Upper lobe of right lung (tissue), 1 donor: ENCODE results near the gene SESN3. TPM values are rescaled to one million over a fixed set of nuclear protein-coding genes. Genes with fewer than 3 reads are reported as not detected.
"Not testable (repeated sequence)": the region's sequence is repeated elsewhere in the genome, so short reads cannot be mapped to it uniquely, and the experiment has no call there.

Source experiments
- ATAC-seq: fragments of 200-7000 bp; cut with Tn5 transposase; one replicate; pipeline ENCODE4 v1.9.1; 2020; ENCODE audit warnings: mild to moderate bottlenecking, moderate library complexity
- DNase-seq: peaks from one replicate; pipeline ENCODE4 v3.0.0-alpha.2; 2020
- H3K27ac ChIP-seq: fragments of 200-600 bp; one replicate; pipeline ENCODE4 v1.8.0; 2022
- H3K27me3 ChIP-seq: fragments of 200-600 bp; one replicate; pipeline ENCODE4 v1.8.0; 2022; ENCODE audit warnings: mild to moderate bottlenecking
- H3K36me3 ChIP-seq: fragments of 200-600 bp; one replicate; pipeline ENCODE4 v1.8.0; 2022
- H3K4me1 ChIP-seq: fragments of 200-600 bp; one replicate; pipeline ENCODE4 v1.8.0; 2022
- H3K4me3 ChIP-seq: fragments of 200-600 bp; one replicate; pipeline ENCODE4 v1.8.0; 2022; ENCODE audit warnings: mild to moderate bottlenecking
- H3K9me3 ChIP-seq: fragments of 200-600 bp; one replicate; pipeline ENCODE4 v1.8.0; 2022
- CTCF ChIP-seq: fragments of 200-600 bp; IDR thresholded peaks from one replicate; pipeline ENCODE4 v1.8.0; 2022; ENCODE audit warnings: antibody characterized with exemption
- intact Hi-C: fragments of 100-400 bp; cut with DNase I; formaldehyde crosslinking; loops from one replicate; pipeline ENCODE4 v1.11.0; 2022
- long read RNA-seq: library from polyadenylated mRNA; unstranded; transcript quantifications from one replicate; pipeline ENCODE4 v2.0.0, GENCODE V29; 2021
- total RNA-seq: library from RNA; stranded (reverse); fragmentation: NEBNext Ultra II Directional; extraction: Animal tissue kit (Norgen Biotek cat#: 25700); gene quantifications from one replicate; pipeline ENCODE4 v1.2.1, GENCODE V29; 2021
- donor health status: DM: no; HTN: yes; CAD: no; lungs with severe emphysema.

Gene SESN3, protein sequence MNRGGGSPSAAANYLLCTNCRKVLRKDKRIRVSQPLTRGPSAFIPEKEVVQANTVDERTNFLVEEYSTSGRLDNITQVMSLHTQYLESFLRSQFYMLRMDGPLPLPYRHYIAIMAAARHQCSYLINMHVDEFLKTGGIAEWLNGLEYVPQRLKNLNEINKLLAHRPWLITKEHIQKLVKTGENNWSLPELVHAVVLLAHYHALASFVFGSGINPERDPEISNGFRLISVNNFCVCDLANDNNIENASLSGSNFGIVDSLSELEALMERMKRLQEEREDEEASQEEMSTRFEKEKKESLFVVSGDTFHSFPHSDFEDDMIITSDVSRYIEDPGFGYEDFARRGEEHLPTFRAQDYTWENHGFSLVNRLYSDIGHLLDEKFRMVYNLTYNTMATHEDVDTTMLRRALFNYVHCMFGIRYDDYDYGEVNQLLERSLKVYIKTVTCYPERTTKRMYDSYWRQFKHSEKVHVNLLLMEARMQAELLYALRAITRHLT
- 43.5 TPM for total RNA-seq
- long read RNA-seq, full-length matches to known transcripts, result 3 of 11 reads
- long read RNA-seq, partial matches to known transcripts, result 0 of 11 reads
- long read RNA-seq, other reads (novel, unspliced or antisense), result 8 of 11 reads

- intact Hi-C loops, result no loop called here
- ATAC-seq, result peak; percentile 98
Measured at GRCh38 chr11:95231127-95231880, at the start of gene SESN3. TSS of gene SESN3 (minus strand) at chr11:95231202. CDS start at chr11:95230860, 342 bp downstream.

DNA sequence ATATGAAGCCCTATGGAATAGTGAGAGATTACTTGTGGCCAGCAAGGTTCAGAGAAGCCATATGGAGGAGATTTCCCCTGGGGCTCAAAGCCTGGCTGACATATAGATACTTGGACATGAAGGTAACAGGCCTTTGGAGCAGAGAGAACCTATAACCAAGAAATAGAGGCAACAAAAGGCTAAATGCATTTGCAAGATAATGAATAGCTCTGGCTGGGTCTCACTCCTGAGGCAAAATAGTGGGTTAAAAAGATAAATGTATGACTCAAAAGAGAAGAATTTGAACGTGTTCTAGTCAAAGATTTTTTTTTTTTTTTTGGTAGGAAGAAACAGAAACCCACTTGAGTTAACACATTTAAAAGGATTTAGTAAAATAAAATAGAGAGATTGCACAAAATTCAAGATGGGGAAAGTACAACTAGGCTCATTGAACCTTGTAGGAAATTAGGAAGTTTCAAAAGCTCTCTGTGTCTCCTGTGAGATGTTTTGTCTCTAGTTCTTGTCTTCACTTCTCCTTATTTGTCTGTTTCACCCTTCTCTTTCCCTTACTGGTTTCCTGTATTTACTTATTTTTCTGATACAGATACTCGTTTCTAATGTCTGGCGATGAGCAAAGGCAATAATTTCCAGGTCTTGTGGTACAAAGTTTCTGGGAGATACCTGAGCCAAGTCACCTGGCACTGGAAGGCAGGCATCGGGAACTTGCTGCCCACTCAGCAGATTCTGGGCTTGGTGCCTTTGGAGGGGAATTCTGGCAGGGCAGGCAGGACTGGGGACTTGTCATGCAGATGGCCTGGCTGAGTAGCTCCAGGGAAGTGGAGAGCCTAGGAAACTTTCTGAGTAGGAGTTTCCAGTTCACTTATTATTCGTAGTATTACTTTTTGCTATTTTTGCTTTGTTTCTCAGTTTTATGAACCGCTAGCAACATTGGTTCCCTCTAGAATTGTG, 49.2 kb upstream of the SESN3 start:
- H3K36me3 ChIP-seq, result no peaks in the 10 kb centered on the region
- H3K9me3 ChIP-seq, result no peaks in the 10 kb centered on the region
- H3K27me3 ChIP-seq, result no peaks in the 10 kb centered on the region
- ATAC-seq, result peak; percentile 28
- no peak for TF ChIP-seq CTCF
- H3K4me1 ChIP-seq, result no peaks in the 10 kb centered on the region
- H3K27ac ChIP-seq, result no peak overlapping the region
- intact Hi-C loops, result no loop called here
- no peak for DNase-seq
- H3K4me3 ChIP-seq, result no peak overlapping the region

More at GRCh38 chr11:95231127-95231880, at the start of gene SESN3:
- Histone ChIP-seq H3K4me1 (peaks cover 22% of the 10 kb centered on the region), H3K9me3 (no peaks in the 10 kb centered on the region), H3K36me3 (no peaks in the 10 kb centered on the region), H3K27ac (peak within 1 kb of the TSS; percentile 87), H3K4me3 (peak within 1 kb of the TSS; percentile 81), H3K27me3 (no peaks in the 10 kb centered on the region)
- TF ChIP-seq CTCF, result no peak
- DNase-seq, result peak; percentile 99

GRCh38 chr11:95277868-95278267, 46.9 kb upstream of the SESN3 start:
- no peak for DNase-seq
- Histone ChIP-seq H3K4me1 (no peaks in the 10 kb centered on the region), H3K27ac (no peak overlapping the region), H3K27me3 (no peaks in the 10 kb centered on the region), H3K9me3 (no peaks in the 10 kb centered on the region), H3K36me3 (no peaks in the 10 kb centered on the region), H3K4me3 (no peak overlapping the region)
- no peak for ATAC-seq
- intact Hi-C loops, result no loop called here
- no peak for TF ChIP-seq CTCF

- H3K27me3 ChIP-seq, result no peaks in the 10 kb centered on the region
- H3K36me3 ChIP-seq, result no peaks in the 10 kb centered on the region
- no peak for DNase-seq
- TF ChIP-seq CTCF, result no peak
- H3K27ac ChIP-seq, result no peak overlapping the region
- no peak overlapping the region for H3K4me3 ChIP-seq
- H3K9me3 ChIP-seq, result no peaks in the 10 kb centered on the region
- intact Hi-C loops, result no loop called here
- no peaks in the 10 kb centered on the region for H3K4me1 ChIP-seq
- no peak for ATAC-seq
Measured at GRCh38 chr11:95276139-95276538, 45.1 kb upstream of the SESN3 start.

DNA sequence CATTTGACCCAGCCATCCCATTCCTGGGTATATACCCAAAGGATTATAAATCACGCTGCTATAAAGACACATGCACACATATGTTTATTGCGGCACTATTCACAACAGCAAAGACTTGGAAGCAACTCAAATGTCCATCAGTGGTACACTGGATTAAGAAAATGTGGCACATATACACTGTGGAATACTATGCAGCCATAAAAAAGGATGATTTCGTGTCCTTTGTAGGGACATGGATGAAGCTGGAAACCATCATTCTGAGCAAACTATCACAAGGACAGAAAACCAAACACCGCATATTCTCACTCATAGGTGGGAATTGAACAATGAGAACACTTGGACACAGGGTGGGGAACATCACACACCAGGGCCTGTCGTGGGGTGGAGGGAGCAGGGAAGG, 42.6 kb upstream of the SESN3 start:
- H3K4me1 ChIP-seq, intact Hi-C loops, H3K27me3 ChIP-seq, H3K36me3 ChIP-seq, DNase-seq, H3K4me3 ChIP-seq, H3K9me3 ChIP-seq, H3K27ac ChIP-seq, ATAC-seq: not testable (repeated sequence)
